Small intestine (tissue), 7 donors: ENCODE data around the gene BIK. TPM values are rescaled to one million over a fixed set of nuclear protein-coding genes. Genes with fewer than 3 reads are reported as not detected.
A peak's percentile ranks its signal among the peaks of the same experiment; 100 is the strongest.

ENCODE experiments used
- DNase-seq, 2 donors: peaks; one replicate each; pipeline versions ENCODE4 v3.0.0 to v3.0.0-alpha.2; 2013
- FAIRE-seq: peaks from 2 replicates; lab custom pipeline; 2012; peaks lifted over from hg19 to GRCh38; lab: Jason Lieb, UNC
- H3K27ac ChIP-seq, 3 donors: one replicate each; pipeline ENCODE4 v1.5.1; 2013; ENCODE audit warnings: low read length in 2 of 3, mild to moderate bottlenecking in 2 of 3, control low read depth in 1 of 3, inconsistent platforms in 1 of 3, low read depth in 1 of 3, moderate library complexity in 1 of 3
- H3K27me3 ChIP-seq, 3 donors: one replicate each; pipeline ENCODE4 v1.6.1; 2013; ENCODE audit warnings: low read length in 3 of 3, inconsistent platforms in 1 of 3; ENCODE audit not compliant: control insufficient read depth in 3 of 3, insufficient read depth in 3 of 3
- H3K36me3 ChIP-seq, 3 donors: one replicate each; pipeline ENCODE4 v1.6.1; 2013; ENCODE audit warnings: low read length in 3 of 3, inconsistent platforms in 1 of 3, low read depth in 1 of 3, mild to moderate bottlenecking in 1 of 3, moderate library complexity in 1 of 3; ENCODE audit not compliant: control insufficient read depth in 3 of 3, insufficient read depth in 2 of 3
- H3K4me1 ChIP-seq, 3 donors: one replicate each; pipeline ENCODE4 v1.6.1; 2013; ENCODE audit warnings: low read length in 2 of 3, inconsistent platforms in 1 of 3, low read depth in 1 of 3, mild to moderate bottlenecking in 1 of 3, moderate library complexity in 1 of 3; ENCODE audit not compliant: control insufficient read depth in 3 of 3, insufficient read depth in 2 of 3
- H3K4me3 ChIP-seq, 3 donors: one replicate each; pipeline ENCODE4 v1.5.1; 2013; ENCODE audit warnings: low read length in 3 of 3, control low read depth in 1 of 3, inconsistent platforms in 1 of 3, low read depth in 1 of 3, mild to moderate bottlenecking in 1 of 3, moderate library complexity in 1 of 3
- H3K9me3 ChIP-seq, 2 donors: one replicate each; pipeline ENCODE4 v1.6.1; 2013; ENCODE audit warnings: low read depth in 1 of 2, low read length in 1 of 2; ENCODE audit not compliant: control insufficient read depth in 2 of 2, insufficient read depth in 1 of 2
- WGBS, 3 donors: extraction: QIAGEN DNeasy Blood & Tissue Kit; methylation state at CpG; one replicate each; pipeline ENCODE4 v1.1.7; 2013; 5-methylcytosine and 5-hydroxymethylcytosine counted together
- polyA plus RNA-seq, 4 donors: library from polyadenylated mRNA; stranded (reverse) in 3 of 4; unstranded in 1 of 4; fragments of 200-250 nt in 3 of 4; fragments of 120-200 nt in 1 of 4; gene quantifications; one replicate each; pipeline versions ENCODE4 v1.2.1 to v1.2.3, GENCODE V29; 2013
- donor health status: healthy with polysubstance abuse.
- donor health status: control.
- donor health status: control.
- donor health status: Bipolar disorder and iron deficiency.
- donor health status: healthy.

The BIK gene
- polyA plus RNA-seq, 4 donors = 1.7 to 26.2 (median 18.7) TPM

DNA sequence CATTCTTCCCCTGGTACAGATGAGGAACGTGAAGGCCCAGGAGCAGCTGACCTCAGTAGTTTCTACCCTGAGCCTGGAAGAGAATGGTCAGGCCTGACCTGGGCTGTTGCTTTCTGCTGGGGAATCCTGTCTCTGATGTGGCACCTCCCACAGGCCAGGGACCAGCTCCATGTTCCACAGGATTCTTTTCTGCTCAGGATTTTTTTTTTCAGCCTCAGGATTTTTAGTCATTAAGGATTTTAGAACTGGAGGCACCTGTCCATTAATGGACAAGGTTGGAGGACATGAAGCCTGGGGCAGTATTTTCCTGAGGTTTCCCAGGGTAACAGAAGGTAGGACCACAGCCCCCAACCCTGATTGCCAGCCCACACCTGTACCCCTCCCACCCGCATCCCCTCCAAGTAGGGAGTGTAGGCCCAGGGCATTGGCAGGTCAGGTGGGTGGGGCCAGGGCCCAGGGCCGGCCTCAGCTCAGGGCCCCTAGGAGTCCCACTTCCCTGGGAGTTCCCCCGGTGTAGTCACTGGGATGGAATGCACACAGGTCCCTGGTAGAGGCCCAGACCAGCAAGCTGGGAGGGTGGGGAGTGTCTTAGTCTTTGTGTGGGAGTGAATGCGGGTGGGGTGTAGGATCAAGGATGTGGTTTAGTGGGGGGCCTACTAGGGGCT, 16.1 kb downstream of the BIK start:
- H3K9me3 ChIP-seq = no peaks in the 10 kb centered on the region
- no peaks in the 10 kb centered on the region for H3K27me3 ChIP-seq
- no peak overlapping the region for H3K4me3 ChIP-seq
- H3K27ac ChIP-seq = peak overlapping the region; percentile 55 to 83 (median 69)
- peaks cover 0 to 24% (median 0%) of the 10 kb centered on the region in 3 donors for H3K36me3 ChIP-seq
- DNase-seq (peak; percentile 65 to 82), FAIRE-seq (no peak)
- H3K4me1 ChIP-seq = peaks cover 5 to 46% (median 6%) of the 10 kb centered on the region in 3 donors
- 23 to 48% (median 35%) methylated on average over 5 of the region's 5 CpGs for WGBS, 3 donors

DNA sequence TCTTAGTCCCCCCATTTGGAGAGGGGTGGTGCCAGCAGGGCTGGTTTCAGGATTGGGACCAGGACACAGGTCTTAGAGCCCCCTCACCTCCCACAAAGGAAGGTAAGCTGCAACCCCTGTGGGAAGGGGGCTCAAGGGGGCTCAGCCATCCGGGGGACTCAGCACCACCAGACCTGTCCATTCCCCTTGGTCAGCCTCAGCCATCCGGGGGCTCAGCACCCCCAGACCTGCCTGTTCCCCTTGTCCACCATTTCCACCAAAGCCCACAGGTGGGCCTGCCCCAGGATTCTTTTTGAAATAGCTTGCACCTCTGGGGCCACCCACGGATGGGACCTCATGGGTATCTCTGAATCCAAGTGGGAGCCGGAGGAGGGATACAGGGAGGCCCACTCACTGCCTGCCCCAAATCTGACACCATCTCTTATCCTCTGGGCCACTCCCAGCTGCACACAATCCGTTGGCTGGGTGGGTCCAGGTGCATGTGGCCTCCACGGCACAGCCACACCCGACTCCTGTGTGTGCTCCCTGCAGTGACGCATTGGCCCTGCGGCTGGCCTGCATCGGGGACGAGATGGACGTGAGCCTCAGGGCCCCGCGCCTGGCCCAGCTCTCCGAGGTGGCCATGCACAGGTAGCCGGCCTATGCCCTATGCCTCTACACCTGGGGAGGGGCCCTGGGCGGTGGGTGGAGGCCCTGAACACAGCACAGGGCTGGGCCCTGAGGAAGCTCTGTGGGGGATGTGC, 16.8 kb downstream of the BIK start:
- no peak for FAIRE-seq
- Histone ChIP-seq H3K27me3 (no peaks in the 10 kb centered on the region), H3K9me3 (no peaks in the 10 kb centered on the region), H3K4me1 (peaks cover 5 to 46% (median 6%) of the 10 kb centered on the region in 3 donors), H3K27ac (peak overlapping the region; percentile 55 to 83 (median 69)), H3K4me3 (peak overlapping the region in 1 of 3 donors; percentile 32), H3K36me3 (peaks cover 0 to 31% (median 2%) of the 10 kb centered on the region in 3 donors)
- DNase-seq = peak; percentile 84 to 92
- 19 to 66% (median 38%) methylated on average over 17 of the region's 17 CpGs for whole genome bisulfite sequencing, 3 donors

DNA sequence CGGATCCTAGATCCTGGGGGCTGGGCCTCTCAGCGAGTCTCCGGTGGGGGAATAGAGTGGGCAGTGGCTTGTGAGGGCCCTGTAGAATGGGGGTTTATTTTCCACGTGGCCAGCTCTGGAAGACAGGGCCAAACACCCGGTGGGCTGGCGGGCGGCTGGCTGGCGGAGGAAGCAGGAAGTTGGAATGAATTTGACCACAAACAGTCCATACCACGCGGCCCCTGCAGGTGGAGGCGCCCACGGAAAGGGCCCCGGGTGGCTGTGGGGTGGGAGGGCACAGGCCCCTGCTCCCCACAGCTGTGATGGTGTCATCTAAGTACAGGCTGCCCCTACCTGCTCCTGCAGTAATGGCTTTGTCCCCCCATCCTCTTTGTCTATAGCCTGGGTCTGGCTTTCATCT, 17.6 kb downstream of the BIK start:
- Histone ChIP-seq H3K27ac (peak overlapping the region; percentile 55 to 83 (median 66)), H3K9me3 (no peaks in the 10 kb centered on the region), H3K4me3 (peak overlapping the region in 2 of 3 donors; percentile 8 to 32), H3K27me3 (no peaks in the 10 kb centered on the region), H3K36me3 (peaks cover 5 to 38% (median 10%) of the 10 kb centered on the region in 3 donors), H3K4me1 (peaks cover 5 to 46% (median 6%) of the 10 kb centered on the region in 3 donors)
- FAIRE-seq (no peak), DNase-seq (no peak)
- 12 to 39% (median 29%) methylated on average over 13 of the region's 13 CpGs for WGBS, 3 donors

DNA sequence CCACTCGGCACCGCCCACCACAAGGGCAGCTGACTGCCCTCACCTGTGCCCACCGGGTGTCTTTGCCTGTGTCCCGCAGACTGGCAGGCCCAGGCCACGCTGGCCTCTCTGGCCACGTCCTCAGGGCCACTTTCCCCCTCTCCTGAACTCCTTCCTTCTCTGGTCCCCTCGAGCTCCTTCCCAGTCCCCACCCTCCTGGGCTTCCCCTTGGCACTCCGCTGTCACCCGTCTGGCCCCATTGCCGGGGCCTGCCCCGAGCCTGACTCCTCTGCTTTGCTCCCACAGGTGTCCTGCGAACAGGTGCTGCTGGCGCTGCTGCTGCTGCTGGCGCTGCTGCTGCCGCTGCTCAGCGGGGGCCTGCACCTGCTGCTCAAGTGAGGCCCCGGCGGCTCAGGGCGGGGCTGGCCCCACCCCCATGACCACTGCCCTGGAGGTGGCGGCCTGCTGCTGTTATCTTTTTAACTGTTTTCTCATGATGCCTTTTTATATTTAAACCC, 18.4 kb downstream of the BIK start:
- Histone ChIP-seq H3K27ac (peak overlapping the region in 2 of 3 donors; percentile 55 to 59), H3K4me3 (peak overlapping the region in 1 of 3 donors; percentile 20), H3K4me1 (peaks cover 5 to 46% (median 6%) of the 10 kb centered on the region in 3 donors), H3K36me3 (peaks cover 5 to 47% (median 11%) of the 10 kb centered on the region in 3 donors), H3K9me3 (no peaks in the 10 kb centered on the region), H3K27me3 (no peaks in the 10 kb centered on the region)
- FAIRE-seq = no peak
- WGBS, 3 donors = 7 to 43% (median 24%) methylated on average over 17 to 20 of the region's 20 CpGs
- DNase-seq = peak; percentile 67 to 84

DNA sequence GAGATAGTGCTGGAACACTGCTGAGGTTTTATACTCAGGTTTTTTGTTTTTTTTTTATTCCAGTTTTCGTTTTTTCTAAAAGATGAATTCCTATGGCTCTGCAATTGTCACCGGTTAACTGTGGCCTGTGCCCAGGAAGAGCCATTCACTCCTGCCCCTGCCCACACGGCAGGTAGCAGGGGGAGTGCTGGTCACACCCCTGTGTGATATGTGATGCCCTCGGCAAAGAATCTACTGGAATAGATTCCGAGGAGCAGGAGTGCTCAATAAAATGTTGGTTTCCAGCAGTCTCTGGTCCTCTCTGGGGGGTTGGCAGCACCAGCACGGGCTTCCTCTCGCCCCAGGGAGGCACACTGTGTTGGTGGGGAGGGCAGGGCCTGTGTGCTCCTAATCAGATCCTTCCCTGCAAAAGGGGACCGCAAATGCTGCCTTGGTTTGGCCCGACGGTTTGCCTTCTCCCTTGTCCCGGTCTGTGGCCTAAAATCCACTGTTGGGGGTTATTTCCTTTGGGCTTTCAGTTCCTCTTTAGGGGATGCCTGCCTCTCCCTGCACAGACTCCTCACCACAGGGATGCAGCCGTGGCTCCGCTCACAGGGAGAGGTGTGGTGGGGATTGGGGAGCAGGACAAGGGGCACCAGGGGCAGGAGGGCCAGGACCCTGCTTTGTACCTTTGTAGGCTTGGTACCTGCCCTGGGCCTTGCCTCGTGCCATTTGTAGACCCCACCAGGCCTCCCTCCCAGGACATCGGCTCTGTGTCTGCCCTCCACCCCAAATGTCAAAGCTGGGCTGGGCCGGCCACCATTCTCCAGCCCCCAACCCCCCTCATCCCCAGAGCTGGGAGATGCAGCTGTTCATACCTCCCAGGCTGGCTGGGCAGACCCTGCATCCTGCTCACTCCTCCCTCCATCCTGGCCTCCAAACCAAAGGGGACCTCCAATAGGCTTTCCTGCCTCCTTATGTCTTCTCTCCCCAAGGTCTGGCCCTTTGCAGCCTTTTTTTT, 19.2 kb downstream of the BIK start:
- 35 to 54% (median 40%) methylated on average over 16 of the region's 16 CpGs for WGBS, 3 donors
- no peaks in the 10 kb centered on the region for H3K27me3 ChIP-seq
- FAIRE-seq = no peak
- no peak for DNase-seq
- no peak overlapping the region for H3K4me3 ChIP-seq
- peak overlapping the region in 1 of 3 donors; percentile 35 for H3K27ac ChIP-seq
- peaks cover 7 to 54% (median 11%) of the 10 kb centered on the region in 3 donors for H3K36me3 ChIP-seq
- H3K9me3 ChIP-seq = no peaks in the 10 kb centered on the region
- peaks cover 5 to 46% (median 6%) of the 10 kb centered on the region in 3 donors for H3K4me1 ChIP-seq

DNA sequence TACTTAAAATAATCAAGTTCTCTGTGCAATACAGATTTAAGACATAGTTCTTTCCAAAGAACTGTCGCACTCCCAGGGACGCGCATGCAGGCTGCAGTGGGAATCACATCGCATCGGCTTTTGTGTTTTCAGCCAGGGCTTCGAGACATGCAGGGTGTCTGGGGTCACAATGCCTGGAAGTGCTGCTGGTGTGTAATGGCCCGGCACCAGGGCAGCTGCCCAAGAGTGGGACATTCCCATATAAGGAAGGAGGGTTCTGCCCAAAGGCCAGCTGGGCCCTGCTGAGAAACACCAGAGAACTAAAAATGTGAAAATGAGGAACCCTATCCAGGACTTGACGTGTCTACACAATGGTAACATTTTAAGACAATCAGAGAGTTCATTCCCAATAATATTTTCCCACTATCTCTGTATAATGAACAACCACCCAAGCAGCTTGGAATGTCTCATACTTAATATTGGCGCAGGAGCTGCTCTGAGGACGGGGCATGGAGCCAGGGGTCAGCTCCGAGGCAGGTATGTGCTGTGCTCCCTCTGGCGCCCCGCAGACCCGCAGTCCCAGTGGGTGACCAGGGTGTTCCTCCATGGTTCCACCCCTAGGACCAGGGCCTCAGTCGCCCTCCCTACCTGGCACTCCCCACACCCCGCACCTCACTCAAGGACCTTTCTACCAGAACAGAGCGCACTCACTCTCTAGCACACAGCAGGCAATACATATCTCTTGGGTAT, 21.4 kb downstream of the BIK start:
- WGBS, 3 donors = 88 to 93% (median 89%) methylated on average over 17 of the region's 17 CpGs
- FAIRE-seq = no peak
- Histone ChIP-seq H3K4me1 (peaks cover 4 to 33% (median 5%) of the 10 kb centered on the region in 3 donors), H3K9me3 (no peaks in the 10 kb centered on the region), H3K27ac (no peak overlapping the region), H3K27me3 (no peaks in the 10 kb centered on the region), H3K4me3 (no peak overlapping the region), H3K36me3 (peaks cover 7 to 76% (median 14%) of the 10 kb centered on the region in 3 donors)
- DNase-seq = no peak

DNA sequence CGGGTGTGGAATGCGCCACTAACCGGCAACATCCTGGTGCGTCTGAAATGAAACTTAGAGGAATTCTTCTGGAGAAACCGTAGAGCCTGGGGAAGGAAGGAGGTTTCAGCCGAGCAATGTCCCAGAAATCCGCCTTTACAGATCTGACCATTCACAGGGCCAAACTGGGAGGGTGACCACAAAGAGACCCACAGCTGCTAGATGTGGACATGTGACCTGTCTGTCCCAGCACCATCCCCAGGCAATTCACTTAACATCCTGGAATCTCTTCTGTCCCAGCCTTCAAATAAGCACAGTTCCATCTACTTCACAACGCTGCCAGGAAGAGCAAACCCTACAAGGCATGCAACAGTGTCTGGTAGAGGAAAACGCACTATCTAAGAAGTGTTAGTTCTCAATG, 22.9 kb downstream of the BIK start:
- H3K27me3 ChIP-seq = no peaks in the 10 kb centered on the region
- 91 to 95% (median 94%) methylated on average over 9 of the region's 9 CpGs for WGBS, 3 donors
- H3K4me3 ChIP-seq = no peak overlapping the region
- H3K27ac ChIP-seq = no peak overlapping the region
- no peak for FAIRE-seq
- DNase-seq = no peak
- peaks cover 0 to 18% (median 2%) of the 10 kb centered on the region in 3 donors for H3K4me1 ChIP-seq
- no peaks in the 10 kb centered on the region for H3K9me3 ChIP-seq
- H3K36me3 ChIP-seq = peaks cover 7 to 87% (median 15%) of the 10 kb centered on the region in 3 donors
